NCI-H2196 treated with DMSO at 0.1 percent for 48 hours (cell line): ENCODE measurements around the gene INF2.
"Not testable (repeated sequence)": the region's sequence is repeated elsewhere in the genome, so short reads cannot be mapped to it uniquely, and the experiment has no call there.

ENCODE experiments used
- DNase-seq: peaks from one replicate; lab custom pipeline; 2025; ENCODE audit not compliant: unreplicated experiment; lab: John Stamatoyannopoulos, UW

Gene INF2

GRCh38 chr14:104718147-104718546 lies 28.7 kb downstream of the INF2 start:
- DNase-seq: no peak

DNA sequence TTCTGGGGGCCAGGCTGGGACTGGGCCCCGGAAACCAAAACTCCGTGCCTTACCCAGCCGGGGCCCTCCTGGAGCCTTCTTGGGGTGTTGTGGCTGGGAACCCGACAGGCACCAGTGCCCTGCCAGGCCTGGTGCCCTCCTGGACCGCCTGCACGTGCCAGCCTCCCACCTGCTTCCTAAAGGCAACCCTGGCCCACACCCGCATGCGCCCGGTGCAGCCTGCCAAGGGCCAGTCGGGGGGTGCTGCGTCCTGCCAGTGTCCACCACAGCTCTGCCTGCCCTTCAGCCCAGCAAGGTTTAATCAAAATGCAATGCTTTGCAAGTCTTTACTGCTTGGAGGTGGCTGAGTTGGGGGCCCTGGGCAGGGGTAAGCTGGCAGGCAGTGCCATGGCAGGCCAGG lies 29.5 kb downstream of the INF2 start:
- DNase-seq: no peak

DNA sequence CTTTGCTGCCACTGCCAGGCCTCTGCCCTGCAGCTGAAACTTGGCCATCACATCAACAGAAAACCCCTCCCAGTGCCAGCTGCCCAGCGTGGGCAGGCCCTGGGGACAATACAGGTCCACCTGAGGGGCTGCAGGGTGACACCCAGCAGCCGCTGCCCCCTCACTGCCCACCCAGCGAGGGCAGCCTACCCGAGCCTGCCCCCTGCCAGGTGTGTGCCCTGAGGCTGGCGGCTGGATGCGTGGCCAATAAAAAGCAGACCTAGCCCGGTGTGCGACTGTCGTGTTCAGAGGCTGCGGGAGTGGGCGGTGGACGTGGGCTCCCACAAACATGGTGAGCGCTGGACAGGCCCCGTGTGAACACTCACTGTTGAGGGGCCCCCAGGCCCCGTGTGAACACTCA lies 29.9 kb downstream of the INF2 start:
- no peak for DNase-seq

- DNase-seq: no peak
These were observed 32.4 kb downstream of the INF2 start for GRCh38 chr14:104721505-104722431.

- DNase-seq: no peak
These were observed 33.7 kb downstream of the INF2 start for GRCh38 chr14:104722938-104723650.

GRCh38 chr14:104723651-104724406 lies 34.4 kb downstream of the INF2 start, which contains the start of gene ADSS1:
Gene ADSS1, plus strand, starts transcription at chr14:104724229. Its CDS starts 42 bp downstream, at chr14:104724271.
- no peak for DNase-seq

DNA sequence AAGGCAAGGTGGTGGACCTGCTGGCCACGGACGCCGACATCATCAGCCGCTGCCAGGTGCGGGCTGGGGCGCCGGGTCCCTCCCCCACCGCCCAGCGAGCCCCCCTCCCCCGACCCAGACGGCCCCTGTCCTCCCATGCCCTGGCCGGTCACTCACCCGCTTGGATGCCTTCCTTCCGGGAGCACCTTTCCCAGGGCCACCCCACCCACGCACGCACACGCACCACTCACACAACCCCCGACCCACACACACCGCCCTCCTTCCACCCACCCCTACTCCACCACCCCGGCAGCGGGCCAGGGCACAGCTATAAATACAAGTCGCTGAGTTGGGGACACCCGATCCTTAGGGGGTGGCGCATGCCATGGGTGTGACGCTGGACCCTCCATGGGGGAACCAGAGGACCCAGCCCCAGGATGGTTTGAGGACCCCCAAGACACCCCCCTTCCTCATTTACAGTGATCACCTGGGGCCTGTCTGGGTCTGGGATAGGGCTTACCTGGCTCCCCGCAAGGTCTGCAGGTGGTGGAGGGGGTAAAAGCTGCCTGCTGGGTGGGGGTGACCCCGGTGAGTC lies 35.1 kb downstream of the INF2 start:
- DNase-seq: no peak

DNA sequence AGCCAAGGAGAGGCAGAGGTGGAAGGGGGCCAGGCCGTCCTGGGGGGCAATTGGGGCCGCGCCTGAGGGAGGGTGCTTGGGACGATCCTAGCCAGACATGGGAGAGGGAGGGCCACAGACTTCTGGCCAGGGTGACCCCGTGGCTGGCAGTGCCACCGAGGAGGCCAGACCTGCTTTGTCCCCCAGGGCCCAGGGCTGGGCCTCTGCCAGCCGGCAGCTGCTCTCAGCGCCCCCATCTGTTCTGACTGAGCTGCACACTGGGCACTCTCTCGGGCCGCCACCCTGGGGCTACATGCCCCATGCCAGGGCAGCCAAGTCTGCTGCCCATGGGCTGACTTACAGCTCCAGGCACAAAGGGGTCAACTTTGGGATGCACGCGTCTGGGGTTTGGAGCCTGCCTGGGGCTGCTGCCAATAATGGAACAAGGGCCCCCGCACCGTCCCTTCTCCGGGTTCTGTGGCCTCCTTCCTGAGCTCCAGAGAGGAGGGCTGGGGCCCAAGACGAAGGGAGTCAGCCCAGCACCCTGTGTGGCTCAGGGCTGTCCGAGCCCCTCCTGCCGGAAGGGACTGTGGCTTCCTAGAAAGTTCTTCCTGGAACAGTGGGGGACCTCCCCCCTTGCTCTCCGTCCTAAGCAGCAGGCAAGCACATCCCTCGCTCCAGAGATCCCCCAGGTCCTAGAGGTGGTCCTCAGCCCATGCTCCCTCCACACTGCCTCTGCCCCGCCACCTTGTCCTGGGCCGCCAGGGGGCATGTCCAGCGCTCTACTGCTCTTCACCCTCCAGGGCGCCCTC lies 35.8 kb downstream of the INF2 start:
- no peak for DNase-seq

DNA sequence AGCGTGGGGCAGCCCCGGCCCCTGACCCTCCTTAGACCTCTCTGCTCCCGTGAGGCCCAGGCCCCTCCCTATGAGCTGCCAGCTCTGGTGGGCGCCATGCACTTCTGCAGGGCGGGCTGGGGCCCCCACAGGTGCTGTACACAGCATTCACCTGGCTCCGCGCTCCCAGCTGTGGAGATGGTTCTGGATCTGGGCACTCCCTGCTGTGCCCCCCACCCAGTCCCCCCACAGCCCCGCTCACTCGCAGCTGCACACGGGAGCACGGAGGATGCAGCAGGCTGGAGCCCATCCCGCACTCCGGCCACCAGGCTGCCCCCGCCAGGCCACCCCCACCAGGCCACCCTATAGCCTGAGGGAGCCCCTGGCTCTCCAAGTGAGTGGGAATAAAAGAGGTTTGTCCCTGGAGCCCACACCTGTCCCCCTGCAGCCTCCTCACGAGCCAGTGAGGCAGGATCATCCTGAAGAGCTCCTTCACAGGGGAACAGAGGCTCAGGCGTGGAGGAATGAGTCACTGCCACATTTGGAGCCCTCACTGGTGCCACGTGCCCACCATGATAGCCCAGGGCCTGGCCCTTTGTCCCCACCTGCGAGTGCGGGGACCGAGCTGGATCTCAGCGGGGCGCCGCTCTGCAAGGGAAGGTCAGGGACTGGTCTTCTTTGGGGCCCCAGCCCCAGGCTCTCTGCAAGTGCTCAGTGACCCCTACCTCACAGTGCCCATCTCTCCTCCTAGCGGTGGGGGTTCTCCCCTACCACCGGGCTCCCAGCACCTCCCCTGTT lies 36.5 kb downstream of the INF2 start:
- no peak for DNase-seq

- DNase-seq: no peak
These were observed 37.4 kb downstream of the INF2 start for GRCh38 chr14:104726600-104727451.

- no peak for DNase-seq
These were observed 39.2 kb downstream of the INF2 start for GRCh38 chr14:104728631-104729030.

DNA sequence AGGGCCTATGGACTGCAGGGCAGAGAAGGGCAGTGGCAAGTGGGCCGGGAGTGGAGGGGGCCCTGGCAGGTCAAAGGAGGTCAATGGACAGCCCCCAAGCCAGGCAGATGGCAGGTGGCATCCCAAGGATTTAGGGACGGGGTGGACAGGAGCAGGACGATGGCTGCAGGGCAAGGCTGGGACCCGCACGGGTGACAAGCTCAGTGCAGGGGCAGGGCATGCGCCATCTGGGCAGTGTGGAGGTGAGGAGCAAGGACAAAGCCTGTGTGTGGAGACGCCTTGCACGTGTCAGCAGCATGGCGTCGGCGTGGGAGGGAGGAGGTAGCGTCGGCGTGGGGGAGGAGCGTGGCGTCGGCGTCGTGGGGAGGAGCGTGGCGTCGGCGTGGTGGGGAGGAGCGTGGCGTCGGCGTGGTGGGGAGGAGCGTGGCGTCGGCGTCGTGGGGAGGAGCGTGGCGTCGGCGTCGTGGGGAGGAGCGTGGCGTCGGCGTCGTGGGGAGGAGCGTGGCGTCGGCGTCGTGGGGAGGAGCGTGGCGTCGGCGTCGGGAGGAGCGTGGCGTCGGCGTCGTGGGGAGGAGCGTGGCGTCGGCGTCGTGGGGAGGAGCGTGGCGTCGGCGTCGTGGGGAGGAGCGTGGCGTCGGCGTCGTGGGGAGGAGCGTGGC lies 39.9 kb downstream of the INF2 start:
- DNase-seq: not testable (repeated sequence)

DNA sequence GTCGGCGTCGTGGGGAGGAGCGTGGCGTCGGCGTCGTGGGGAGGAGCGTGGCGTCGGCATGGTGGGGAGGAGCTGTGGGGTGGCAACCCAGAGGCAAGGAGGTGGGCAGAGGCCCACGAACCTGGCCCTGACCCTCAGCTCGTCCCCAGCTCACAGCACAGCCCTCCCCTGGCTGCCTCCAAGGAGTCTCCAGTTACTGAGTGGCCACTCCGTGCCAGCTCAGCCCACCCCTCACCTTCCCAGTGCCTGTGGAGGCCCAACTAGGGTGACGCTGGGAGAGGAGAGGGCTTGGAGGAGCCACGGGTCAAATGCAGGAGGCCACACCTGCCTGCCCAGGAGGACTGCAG lies 40.4 kb downstream of the INF2 start:
- no peak for DNase-seq

DNA sequence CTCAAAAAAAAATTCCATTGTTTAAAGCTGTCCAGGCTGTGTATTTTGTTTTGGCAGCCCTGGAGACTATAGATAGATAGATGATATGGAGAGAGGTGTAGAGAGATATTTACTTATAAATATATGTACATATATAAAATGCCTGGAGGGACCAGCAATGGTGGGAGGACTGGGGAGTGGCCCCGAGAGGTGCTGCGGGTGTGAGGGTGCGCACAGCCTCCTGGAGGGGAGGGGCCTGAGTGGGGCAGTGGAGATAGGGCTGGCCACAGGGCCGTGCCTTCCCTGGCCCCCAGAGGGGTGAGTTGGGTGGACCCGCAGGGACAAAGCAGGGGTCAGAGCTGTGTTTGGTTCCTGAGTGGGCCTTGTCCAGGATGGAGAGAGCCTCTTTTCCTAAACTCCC lies 41.1 kb downstream of the INF2 start:
- no peak for DNase-seq

- no peak for DNase-seq
These were observed 42.2 kb downstream of the INF2 start for GRCh38 chr14:104731320-104732294.

DNA sequence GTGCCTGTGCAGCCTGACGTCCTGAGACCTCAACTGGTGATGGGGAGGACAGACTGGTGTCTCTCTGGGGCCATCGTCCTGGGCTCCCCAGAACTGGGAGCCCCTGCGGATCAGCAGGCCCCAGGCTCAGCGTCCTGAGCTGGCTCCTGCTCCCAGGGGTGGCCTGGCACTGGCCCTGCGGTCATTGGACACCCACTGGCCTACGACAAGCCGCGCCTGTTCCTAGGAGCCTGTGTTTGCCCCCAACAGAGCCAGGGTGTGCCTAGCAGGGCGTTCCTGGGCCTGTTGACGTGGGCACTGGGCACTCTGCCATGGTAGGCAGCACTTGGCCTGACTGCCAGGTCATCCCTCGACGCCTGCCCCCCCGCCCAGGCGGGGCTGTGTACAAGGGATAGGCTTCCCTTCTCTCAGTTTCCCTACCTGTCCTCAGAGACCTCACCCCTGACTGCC lies 43.0 kb downstream of the INF2 start:
- DNase-seq: peak; percentile 1
